Activated CD8-positive, alpha-beta memory T cell treated with anti-CD3 and anti-CD28 coated beads, Interleukin-2, amount 50 U/mL, for 48 hours (primary cell): ENCODE measurements around the gene NPEPL1.

ENCODE experiments used
- DNase-seq: peaks from one replicate; pipeline ENCODE4 v3.0.0-alpha.2; 2020

The NPEPL1 gene

DNA sequence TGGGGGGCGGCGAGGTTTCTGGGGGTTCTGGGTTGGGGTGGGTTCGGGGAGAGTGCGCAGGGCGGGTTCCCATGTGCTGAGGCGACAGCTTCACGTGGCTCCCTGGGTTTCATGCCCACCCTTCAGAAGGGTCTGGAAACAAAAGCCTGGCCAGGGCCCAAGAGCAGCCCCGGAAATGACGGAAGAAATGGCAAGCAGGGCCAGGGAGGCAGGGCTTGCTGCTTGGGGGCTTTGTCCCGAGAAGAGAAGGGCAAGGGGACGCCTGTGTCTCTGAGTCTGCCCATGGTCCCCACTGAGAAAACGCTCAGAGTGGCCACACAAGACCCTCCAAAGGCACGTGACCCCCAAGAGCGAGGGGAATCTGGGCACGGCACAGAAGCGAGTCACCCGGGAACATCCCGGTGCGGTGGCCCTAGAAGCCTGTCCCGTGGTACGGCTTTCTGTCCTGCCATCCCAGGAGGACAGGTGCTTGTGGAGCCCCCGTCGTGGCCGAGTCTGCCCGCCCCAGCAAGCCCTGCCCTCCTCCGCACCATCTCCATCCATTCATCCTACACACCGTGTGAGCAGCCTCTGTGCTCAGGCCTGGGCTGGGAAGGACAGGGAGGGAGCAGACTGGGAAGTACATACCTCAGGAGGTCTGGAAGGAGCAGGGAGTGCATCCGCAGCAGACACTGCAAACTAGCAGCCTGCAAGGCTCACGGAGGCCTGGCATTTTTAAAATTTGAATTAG lies 9.0 kb downstream of the NPEPL1 start:
- DNase-seq = no peak

DNA sequence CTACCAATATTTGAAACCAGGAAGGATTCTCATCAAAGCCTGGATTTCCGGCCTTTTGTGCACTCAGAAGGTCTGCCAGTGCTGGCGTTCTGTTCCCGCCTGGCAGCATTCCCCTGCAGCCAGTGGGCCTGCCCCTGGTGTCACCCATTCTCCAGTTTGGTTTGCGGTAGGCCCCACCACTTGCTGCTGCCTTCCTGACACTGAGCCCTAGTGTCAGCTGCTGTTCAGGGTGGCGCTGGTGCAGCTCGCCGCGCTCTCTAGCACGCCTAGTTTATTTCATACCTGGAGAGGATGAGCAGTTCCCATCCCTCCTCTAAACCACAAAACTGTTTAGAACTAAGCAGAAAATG lies 9.5 kb downstream of the NPEPL1 start:
- DNase-seq = peak; percentile 43

DNA sequence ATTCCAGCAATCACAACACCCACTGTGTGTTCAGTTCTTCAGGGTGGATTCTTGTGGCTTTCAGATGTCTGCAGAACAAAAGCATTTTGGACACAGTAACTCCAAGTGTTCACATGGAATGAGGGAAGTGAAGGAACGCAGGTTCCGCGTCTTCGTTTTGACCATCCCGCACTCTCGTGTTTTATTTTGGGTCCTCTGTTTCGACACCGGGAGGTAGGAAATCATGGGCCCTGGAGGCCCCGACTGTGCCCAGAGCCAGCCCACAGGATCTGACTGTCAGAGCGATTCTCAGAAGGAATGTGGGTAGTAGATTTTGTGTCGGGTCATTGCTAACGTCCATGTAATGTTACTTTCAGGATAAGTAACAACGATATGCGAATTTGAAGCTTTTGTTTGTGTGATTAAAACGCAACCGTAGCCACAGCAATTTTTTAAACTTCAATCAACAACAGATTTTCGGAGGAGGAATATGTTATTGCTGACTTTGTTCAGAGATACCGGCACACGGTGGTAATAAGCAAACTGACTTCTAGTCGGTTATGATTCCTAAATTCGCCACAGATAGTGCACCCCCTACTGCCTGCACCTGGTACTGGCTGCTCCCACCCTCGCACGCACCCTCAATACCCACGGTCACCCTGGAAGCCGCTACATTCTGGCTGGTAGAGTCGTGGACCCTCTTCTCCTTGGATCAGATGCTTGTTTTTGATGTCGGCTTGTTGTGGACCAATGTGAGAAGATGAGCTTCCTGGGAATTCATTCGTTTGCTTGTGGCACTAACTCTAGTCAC lies 10.5 kb downstream of the NPEPL1 start:
- DNase-seq = peak; percentile 51

DNA sequence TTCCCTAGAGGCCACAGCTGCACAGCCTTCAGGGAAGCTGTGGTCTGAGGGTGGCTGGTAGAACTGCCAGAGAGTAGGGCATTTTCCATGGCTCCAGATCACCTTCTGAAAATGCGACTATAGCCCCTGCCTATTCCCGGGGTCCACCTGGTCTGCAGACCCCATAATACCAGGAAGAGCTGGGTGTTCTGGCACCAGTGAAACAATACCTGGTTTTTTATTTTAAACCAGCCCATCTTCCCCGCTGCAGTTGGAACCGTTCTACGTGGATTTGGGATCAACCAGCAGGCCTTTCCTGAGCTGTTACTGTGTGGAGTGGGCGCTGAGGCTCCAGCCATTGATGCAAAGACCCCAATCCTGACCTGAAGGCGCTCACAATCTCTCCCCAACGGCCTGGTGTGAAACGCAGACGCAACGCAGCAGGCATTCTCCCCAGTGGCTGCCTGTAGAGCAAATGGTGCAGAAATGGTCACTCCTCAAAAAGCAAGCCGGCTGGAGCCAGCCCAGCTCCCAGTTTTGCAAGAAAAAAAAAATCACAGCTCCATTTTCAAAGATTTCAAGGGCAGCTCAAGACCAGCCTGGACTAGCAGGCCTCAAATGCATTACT lies 11.3 kb downstream of the NPEPL1 start:
- DNase-seq = peak; percentile 38

DNA sequence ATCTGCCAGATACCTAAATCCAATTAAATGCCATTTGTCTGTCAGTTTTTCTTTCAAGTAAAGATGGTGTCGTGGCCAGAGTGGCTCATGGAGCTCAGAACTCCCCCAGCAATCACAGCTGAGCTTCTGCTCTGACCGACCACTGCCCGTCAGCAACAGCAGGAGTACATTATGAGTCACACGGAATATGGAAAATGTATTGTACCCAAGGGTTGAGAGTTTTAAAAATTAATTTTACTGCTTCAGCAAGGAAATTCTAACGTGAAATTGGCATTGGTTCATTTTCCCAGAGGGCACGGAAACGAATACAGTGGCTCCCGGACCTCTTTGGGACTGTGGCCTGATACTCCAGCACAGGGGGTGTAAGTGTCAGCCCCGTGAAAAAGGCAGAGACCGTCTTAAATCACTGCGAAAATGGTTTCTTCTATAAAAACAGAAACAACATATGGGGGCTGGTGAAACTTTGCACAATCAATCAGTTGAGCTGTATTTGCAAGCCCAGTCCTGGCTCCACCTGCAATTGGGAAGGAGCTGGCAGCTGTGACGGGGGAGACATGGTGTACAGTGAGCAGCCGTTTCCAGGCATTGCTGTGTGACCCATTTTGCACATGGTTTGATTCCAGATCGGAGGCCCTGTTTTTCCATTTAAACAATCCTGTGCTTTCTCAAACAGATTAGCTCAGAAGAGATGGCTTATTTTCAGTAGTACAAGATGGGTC lies 12.8 kb downstream of the NPEPL1 start:
- no peak for DNase-seq

DNA sequence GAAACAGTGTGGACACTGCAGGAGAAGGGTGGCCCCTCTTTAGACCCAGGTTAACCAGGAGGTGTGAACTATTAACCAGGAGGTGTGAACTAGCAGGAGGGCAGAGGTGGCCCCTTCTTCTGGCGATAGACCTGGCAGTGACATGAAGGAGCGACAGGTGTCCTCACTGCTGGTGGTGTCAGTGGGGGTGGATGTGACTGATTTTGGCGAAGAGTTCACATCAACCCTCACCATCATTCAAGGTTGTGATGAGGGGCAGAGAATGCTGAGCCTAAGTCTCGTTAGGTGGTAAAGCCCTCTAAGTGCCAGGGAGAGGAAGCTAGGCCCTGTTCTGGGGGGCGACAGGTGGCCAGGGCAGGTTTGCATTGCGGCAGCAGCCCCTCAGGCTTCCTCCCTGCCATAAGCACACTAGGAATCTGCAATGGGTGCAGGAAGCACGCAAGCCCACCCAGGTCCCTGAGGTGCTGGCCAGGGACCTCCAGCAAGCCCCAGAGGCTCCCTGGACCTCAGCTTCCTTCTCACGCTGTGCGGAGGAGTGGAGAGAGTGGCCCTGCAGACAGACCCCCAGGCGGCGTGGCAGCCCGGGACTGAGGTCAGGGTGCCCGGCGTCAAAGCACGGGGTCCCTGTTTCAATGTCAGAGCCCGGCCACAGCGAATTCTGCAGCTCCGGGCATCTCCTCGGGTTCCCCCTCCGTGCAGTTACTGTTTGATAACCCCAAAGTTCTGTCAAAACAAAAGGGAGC lies 13.7 kb downstream of the NPEPL1 start:
- DNase-seq = no peak

DNA sequence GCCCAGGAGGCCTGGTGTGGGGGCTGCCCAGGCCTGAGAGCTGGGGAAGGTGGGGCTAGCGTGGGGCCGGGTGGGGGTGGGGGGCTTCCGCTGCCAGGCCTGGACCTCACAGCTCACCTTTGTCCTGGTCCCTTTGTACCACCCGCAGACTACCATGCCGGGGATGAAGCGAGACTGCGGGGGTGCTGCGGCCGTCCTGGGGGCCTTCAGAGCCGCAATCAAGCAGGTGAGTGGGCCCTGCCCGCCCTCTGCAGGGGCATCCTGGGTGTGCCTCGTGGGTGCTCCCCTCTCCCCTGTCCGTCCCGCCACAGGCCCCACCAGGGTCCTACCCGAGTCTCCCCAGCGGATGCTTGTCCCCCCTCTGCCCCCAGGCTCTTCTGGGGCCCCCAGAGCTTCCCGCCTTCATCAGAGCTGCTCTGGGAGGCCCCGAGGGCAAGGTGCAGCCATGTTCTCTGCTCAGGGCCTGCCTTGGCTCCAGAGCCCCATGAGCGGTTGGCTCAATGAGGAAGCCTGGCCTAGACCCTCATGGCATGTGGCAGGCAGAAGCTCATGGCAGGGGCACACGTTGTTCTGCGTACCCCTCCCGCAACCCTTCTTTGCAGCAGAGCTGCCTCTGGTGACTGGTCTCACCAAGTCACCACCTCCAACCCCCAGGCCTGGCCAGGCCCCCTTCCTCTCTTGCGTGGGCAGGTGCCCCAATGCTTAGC lies 14.5 kb downstream of the NPEPL1 start:
- DNase-seq = no peak

DNA sequence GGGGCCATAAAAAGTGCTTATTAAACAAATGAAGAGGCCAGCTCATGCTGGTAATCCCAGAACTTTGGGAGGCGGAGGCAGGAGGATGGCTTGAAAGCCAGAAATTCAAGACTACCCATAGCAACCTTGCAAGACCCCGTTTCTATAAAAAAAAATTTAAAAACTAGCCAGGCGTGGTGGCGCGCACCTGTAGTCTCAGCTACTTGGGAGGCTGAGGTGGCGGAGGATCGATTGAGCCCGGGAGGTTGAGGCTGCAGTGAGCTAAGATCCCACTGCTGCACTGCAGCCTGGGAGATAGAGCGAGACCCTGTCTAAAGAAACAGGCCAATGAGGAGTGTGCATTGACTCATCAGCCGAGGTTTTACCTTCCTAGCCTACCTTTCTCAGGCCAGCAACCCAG lies 15.2 kb downstream of the NPEPL1 start:
- DNase-seq = no peak

DNA sequence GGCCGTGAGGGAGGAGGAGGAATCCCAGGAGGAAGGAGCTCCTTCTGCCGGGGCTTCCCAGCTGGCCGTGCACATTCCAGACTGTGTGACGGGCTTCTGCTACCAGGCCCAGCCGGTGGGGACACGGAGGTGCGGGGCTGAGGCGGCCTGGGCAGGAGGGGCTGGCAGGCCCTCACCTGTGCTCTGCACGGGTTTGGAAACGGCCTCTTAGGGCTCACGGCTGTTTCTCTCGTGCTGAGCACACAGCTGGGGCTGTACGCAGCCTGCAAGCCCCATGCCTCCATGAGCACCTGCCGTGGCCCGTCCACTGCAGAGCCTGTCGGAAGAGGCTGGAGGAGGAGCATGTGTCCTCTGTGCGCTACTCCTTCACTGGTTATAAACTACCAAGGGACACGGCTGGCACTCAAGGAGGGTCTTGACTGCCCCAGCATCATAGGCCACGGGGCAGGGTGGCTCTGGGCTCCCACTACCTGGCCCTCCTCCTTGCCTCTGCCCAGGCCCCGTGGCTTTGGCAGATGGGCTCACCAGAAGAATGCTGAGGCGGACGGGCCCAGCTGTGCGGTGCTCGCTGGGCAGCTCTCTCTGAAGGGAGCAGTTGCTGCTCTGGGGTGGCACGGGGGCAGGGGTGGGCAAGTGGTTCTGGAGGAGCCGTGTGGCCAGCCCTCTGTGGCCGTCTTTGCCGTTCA lies 15.8 kb downstream of the NPEPL1 start:
- DNase-seq = no peak

DNA sequence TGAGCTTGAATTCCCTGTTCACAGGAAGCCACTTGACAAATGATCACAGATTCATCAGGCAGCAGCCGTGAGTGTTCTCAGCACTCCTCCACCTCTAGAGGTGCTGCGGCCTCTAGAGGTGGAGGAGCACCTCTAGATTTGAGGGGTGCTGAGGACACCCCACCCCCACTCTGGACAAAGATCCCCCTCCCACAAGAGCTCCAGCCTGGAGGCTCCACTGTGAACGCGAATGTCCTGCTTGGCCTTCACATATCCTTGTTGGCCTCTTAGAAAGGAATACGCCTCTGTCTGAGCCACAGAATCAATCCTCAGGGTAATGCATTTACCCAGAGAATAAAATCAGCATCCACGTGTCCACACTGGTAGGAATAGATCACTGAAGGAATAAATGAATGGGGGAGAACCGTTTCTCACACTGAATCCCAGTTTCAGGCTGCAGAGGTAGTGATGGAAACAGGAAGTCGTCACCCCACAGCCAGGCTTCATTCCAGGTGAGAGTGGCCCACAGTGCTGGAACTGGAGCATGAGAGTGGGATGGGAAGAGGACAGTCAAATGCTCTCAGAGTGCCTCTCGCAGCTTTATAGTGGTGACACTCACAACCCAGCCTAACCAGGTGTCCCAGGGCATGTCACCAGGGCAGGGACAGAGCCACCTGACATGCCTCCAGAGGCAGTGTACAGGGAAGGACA lies 16.6 kb downstream of the NPEPL1 start:
- DNase-seq = peak; percentile 48

DNA sequence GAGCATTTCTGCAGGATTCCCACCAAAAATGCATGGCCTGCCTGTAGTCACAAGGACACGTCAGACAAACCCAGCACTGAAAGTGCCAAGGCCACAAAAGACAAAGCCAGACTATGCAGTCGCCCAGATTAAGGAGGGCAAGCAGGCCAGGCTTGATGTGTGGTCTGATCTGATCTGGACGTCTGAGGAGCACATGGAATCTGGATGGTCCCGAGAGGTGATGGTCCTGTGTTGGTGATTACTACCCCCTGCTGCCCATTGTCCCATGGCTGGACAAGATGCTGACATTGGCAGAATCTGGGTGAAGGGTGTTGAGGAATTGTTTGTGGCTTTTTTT lies 17.1 kb downstream of the NPEPL1 start:
- DNase-seq = no peak

DNA sequence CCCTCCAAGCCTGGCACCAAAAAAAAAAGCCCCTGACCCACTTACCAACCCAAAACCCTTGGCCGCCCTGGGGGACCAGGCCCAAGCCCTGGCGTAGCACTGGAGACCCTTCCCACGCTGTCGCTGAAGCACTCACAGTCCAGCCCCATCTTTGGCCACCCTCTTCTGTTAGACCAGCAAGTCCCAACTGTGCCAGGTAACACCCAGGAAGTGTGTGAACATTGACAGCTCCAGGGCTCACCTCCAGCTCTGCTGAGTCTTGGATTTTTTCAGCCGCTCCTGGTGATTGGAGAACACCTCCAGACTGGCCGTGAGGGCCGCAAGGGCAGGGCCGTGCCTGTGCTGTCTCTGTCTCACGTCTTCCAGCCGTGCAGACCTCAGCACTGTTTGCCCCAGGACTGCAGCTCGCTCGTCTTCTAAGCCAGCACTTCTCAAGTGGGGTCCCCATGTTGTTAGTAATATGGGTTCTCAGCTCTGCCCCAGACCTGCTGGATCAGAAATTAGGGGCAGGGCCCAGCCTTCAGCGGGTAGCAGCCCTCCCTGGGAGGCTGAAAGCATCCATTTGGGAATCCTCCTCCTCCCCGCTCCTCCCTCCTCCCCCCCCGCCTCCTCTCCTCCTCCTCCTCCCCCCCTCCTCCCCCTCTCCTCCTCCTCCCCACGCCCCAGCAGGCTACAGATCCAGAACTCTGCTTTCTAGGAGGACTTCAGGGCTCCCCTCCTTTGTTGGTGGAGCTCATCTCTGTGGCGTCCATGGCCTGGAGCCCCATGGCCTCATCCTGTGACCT lies 18.1 kb downstream of the NPEPL1 start:
- no peak for DNase-seq

DNA sequence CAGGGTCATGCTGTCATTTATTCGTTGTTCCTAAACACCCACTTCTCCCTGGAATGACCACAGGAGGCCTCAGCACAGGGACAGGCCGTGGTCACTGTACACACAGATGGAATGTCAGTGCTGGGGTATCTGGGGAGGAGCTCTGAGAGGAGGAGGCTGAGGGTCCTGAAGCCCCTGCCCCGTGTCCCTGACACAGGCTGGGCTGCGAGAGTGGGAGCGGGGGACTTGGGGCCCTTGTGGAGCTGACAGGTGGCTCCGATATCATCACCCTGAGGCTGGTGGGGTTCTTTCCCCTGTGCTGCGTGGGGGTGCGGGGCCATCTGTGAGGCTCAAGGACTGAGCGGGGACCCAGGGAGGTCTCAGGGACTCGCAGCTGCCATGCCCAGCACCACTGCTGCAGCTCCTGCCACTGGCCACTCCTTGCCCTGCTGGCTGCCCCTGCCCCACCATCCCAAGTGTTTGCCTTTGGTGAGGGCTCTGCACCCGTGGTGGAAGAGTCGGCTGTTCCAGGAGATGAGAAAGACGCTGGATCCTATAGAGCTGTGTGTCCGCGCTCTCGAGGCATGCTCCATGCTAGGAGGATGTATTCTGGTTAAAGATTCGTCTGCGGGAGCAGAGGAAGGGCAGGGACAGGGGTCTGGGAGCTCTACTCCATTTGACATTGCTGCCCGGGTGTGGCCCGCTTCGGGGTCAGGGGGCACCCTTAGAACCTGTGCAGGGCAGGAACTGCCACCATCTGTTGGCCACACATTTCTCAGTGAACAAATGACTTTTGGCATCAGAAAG lies 18.9 kb downstream of the NPEPL1 start:
- no peak for DNase-seq

DNA sequence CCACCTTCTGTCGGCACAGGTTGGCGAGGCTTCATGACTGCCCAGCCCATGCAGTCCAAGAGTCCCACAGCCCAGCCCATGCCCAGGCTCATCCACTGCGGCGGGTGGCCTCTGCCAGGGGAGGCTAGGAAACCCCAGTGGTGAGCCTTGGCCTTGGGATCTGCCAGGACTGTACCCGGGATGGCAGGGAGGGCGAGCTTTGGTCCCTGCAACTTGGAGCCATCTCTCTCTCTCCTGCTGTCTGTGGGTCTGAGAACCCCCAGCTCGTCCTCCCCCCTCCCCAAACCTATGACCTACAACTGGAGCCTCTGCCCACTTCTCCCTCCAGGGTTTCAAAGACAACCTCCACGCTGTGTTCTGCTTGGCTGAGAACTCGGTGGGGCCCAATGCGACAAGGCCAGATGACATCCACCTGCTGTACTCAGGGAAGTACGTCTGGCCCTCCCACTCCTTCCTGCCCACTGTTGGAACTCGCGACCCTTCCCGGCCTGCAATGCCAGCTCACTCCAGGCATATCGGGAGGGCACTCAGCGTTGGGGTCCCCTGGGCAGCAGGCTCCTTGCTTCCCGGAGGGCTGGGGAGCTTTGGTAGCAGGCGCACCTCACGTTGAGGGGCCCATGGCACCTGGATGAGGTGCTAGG lies 19.7 kb downstream of the NPEPL1 start:
- DNase-seq = no peak

DNA sequence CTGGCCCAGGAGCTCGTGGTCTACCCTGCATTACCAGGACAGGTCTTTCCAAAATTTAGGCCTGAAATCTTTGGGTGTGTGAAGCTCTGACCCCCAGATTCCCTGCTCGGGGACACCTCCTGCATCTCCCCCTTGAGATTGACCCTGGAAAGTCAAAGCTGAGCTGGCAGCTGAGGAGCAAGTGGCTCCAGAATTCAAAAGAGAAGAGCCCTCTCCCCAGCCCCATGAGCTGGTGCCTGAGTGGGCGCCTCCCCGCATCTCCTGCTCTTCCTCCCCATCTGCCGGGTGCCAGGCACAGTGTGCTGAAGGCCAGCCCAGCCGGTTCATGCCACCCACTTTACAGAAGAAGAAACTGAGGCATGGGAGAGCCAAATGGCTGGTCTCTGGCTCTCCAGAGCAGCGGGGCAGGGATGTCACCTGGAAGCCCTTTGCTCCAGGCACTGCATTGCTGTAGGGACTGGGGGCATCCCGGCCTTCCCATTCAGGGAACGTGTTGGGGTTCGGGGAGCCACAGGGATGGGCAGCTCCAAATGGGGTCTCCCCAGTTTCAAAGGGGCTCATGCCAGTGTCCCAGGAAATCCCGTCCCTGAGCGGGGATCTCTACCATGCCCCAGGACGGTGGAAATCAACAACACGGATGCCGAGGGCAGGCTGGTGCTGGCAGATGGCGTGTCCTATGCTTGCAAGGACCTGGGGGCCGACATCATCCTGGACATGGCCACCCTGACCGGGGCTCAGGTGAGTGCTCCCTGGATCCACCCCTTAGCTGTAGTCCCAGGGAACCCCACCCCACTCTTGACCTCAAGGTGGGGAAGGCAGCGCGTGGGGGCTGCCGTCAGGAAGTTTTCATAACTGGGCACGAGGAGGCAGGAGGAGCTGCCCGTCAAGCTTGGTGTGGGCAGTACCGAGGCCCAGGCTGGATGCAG lies 20.5 kb downstream of the NPEPL1 start:
- DNase-seq = no peak

DNA sequence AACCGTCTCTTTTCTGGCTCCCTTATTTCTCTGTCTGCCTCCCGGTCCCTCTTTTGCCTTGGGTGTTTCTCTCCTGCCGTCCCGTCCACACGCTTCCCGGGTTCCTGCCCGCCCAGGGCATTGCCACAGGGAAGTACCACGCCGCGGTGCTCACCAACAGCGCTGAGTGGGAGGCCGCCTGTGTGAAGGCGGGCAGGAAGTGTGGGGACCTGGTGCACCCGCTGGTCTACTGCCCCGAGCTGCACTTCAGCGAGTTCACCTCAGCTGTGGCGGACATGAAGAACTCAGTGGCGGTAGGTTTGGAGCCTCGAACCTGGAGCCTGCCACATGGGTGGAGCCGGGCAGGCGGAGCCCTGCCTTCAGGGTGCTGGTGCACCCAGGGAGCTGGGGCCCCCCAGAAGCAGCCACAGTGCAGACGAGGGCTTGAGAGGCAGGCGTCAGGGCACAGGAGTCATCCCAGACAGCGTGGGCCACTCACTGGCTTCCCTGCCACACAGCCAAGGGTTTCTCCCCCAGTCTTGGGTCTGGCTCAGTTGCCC lies 21.3 kb downstream of the NPEPL1 start:
- no peak for DNase-seq

DNA sequence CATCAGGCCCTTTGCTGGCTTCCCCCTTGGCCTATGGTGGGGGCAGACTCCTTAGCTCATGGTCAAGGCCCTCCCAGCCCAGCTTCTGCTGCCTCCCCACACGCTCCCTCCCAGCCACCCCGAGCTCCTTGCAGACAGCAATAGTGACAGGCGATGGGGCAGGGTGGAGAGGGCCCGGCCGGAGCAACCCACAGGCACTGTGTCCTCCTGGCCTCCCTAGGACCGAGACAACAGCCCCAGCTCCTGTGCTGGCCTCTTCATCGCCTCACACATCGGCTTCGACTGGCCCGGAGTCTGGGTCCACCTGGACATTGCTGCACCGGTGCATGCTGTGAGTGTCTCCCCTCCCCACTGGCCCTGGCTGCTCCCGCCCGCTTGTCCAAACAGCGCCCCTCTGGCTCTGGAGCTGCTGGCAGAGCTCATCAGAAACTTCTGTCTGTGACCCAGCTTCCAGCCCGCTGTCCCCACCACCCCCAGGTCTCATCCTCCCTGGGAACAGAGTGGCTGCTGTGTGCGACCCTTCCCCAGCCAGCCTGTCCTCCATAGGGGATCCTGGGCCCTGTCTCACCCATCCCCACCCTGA lies 21.8 kb downstream of the NPEPL1 start:
- no peak for DNase-seq
